AML-193 (cell line): ENCODE data around the gene PDE4D.

Experiments
- DNase-seq, 2 experiments: peaks; one replicate each; lab custom pipeline; 2025; lab: John Stamatoyannopoulos, UW

Gene PDE4D

GRCh38 chr5:59360130-59360555 is 533.4 kb downstream of the PDE4D start:
- peak; percentile 88 to 94 for DNase-seq

GRCh38 chr5:59358005-59358861 is 535.3 kb downstream of the PDE4D start:
- no peak for DNase-seq

GRCh38 chr5:59357381-59357977 is 536.0 kb downstream of the PDE4D start:
- DNase-seq: no peak

- DNase-seq: no peak
Measured at GRCh38 chr5:59356813-59357380, 536.6 kb downstream of the PDE4D start.

- DNase-seq: no peak
Measured at GRCh38 chr5:59354811-59355210, 538.7 kb downstream of the PDE4D start.

- no peak for DNase-seq
Measured at GRCh38 chr5:59354274-59354673, 539.3 kb downstream of the PDE4D start.

- DNase-seq: no peak
Measured at GRCh38 chr5:59351076-59351794, 542.3 kb downstream of the PDE4D start.

- DNase-seq: no peak
Measured at GRCh38 chr5:59348189-59348588, 545.3 kb downstream of the PDE4D start.

GRCh38 chr5:59346982-59347381 is 546.5 kb downstream of the PDE4D start:
- no peak for DNase-seq

GRCh38 chr5:59346514-59346913 is 547.0 kb downstream of the PDE4D start:
- no peak for DNase-seq

- DNase-seq: no peak
Measured at GRCh38 chr5:59342181-59342580, 551.3 kb downstream of the PDE4D start.

- DNase-seq: no peak
Measured at GRCh38 chr5:59341760-59342159, 551.8 kb downstream of the PDE4D start.

- no peak for DNase-seq
Measured at GRCh38 chr5:59341155-59341554, 552.4 kb downstream of the PDE4D start.

GRCh38 chr5:59340637-59341036 is 552.9 kb downstream of the PDE4D start:
- no peak for DNase-seq

- no peak for DNase-seq
Measured at GRCh38 chr5:59337240-59337639, 556.3 kb downstream of the PDE4D start.

GRCh38 chr5:59335544-59335943 is 558.0 kb downstream of the PDE4D start:
- DNase-seq: no peak

- DNase-seq: no peak
Measured at GRCh38 chr5:59333416-59333815, 560.1 kb downstream of the PDE4D start.

GRCh38 chr5:59332236-59332973 is 561.1 kb downstream of the PDE4D start:
- no peak for DNase-seq

- DNase-seq: no peak
Measured at GRCh38 chr5:59330680-59331079, 562.8 kb downstream of the PDE4D start.

- no peak for DNase-seq
Measured at GRCh38 chr5:59328709-59329296, 564.7 kb downstream of the PDE4D start.

- DNase-seq: no peak
Measured at GRCh38 chr5:59327191-59327980, 566.1 kb downstream of the PDE4D start.
